OCI-LY1 (cell line): ENCODE results near the gene STAMBP.

ENCODE experiments used
- H2AFZ ChIP-seq: fragments of 200-600 bp; sonication (generic), shearing (Covaris generic); 2 replicates; pipeline ENCODE4 v1.6.0; 2014; ENCODE audit warnings: antibody characterized with exemption, mild to moderate bottlenecking, low read length
- H3F3A ChIP-seq: fragments of 200-600 bp; sonication (generic), shearing (Covaris generic); 2 replicates; pipeline ENCODE4 v1.6.0; 2014; ENCODE audit warnings: mild to moderate bottlenecking, antibody characterized with exemption, low read length, moderate library complexity; ENCODE audit not compliant: insufficient read depth
- H3K27ac ChIP-seq: fragments of 200-600 bp; sonication (generic); 2 replicates; pipeline ENCODE4 v1.5.1; 2014; ENCODE audit warnings: low read length, mixed run types, mild to moderate bottlenecking, low read depth; ENCODE audit not compliant: poor library complexity, severe bottlenecking
- H3K27me3 ChIP-seq: fragments of 200-600 bp; sonication (generic); 2 replicates; pipeline ENCODE4 v1.6.0; 2014; ENCODE audit warnings: antibody characterized with exemption, mild to moderate bottlenecking, low read length, moderate library complexity; ENCODE audit not compliant: insufficient read depth
- H3K36me3 ChIP-seq: fragments of 200-600 bp; sonication (generic); 2 replicates; pipeline ENCODE4 v1.6.1; 2014; ENCODE audit warnings: mild to moderate bottlenecking, antibody characterized with exemption, low read length, moderate library complexity, mixed read lengths; ENCODE audit not compliant: insufficient read depth
- H3K4me1 ChIP-seq: fragments of 200-600 bp; sonication (generic); 2 replicates; pipeline ENCODE4 v1.5.1; 2014; ENCODE audit warnings: mild to moderate bottlenecking, low read length, moderate library complexity; ENCODE audit not compliant: insufficient read depth, severe bottlenecking
- H3K4me2 ChIP-seq: fragments of 200-600 bp; sonication (generic), shearing (Covaris generic); 2 replicates; pipeline ENCODE4 v1.6.1; 2014; ENCODE audit warnings: low read length
- H3K4me3 ChIP-seq: fragments of 200-600 bp; sonication (generic); 2 replicates; pipeline ENCODE4 v1.5.1; 2014; ENCODE audit warnings: low read length, low read depth, mild to moderate bottlenecking, mixed read lengths; ENCODE audit not compliant: poor library complexity, severe bottlenecking
- H3K79me2 ChIP-seq: fragments of 200-600 bp; shearing (Covaris generic); 2 replicates; pipeline ENCODE4 v1.6.1; 2016; ENCODE audit warnings: mixed run types, low read length, mixed read lengths; ENCODE audit not compliant: insufficient read depth
- H3K9ac ChIP-seq: fragments of 200-600 bp; sonication (generic), shearing (Covaris generic); 2 replicates; pipeline ENCODE4 v1.6.1; 2014; ENCODE audit warnings: mild to moderate bottlenecking, low read length, mixed read lengths
- H3K9me2 ChIP-seq: fragments of 200-600 bp; sonication (generic), shearing (Covaris generic); 2 replicates; pipeline ENCODE4 v1.6.1; 2014; ENCODE audit warnings: low read depth, mild to moderate bottlenecking, low read length, mixed read lengths
- H3K9me3 ChIP-seq: fragments of 200-600 bp; shearing (Covaris generic); 2 replicates; pipeline ENCODE4 v1.6.1; 2014; ENCODE audit warnings: low read length, mixed read lengths
- H4K20me1 ChIP-seq: fragments of 200-600 bp; sonication (generic), shearing (Covaris generic); 2 replicates; pipeline ENCODE4 v1.6.0; 2016; ENCODE audit warnings: mild to moderate bottlenecking, low read length; ENCODE audit not compliant: insufficient read depth
- CTCF ChIP-seq: fragments of 200-600 bp; sonication (generic), shearing (Covaris generic); IDR thresholded peaks from 2 replicates; pipeline ENCODE4 v1.5.1; 2017; ENCODE audit warnings: mild to moderate bottlenecking, antibody characterized with exemption, low read length, moderate library complexity, mixed read lengths
- EZH2 ChIP-seq: fragments of 200-600 bp; sonication (generic), shearing (Covaris generic); IDR thresholded peaks from 2 replicates; pipeline ENCODE4 v1.8.0; 2017; ENCODE audit warnings: borderline replicate concordance, mixed run types, mild to moderate bottlenecking, antibody characterized with exemption, low read length, moderate library complexity, mixed read lengths

Gene STAMBP

GRCh38 chr2:73811878-73812277, 16.9 kb upstream of the STAMBP start:
- TF ChIP-seq CTCF: no peak
- no peak for TF ChIP-seq EZH2
- no peaks in the 10 kb centered on the region for H3K36me3 ChIP-seq
- H4K20me1 ChIP-seq: no peaks in the 10 kb centered on the region
- no peaks in the 10 kb centered on the region for H3K9me2 ChIP-seq
- H3F3A ChIP-seq: no peaks in the 10 kb centered on the region
- no peaks in the 10 kb centered on the region for H3K79me2 ChIP-seq
- no peaks in the 10 kb centered on the region for H3K9me3 ChIP-seq
- no peak overlapping the region for H3K4me2 ChIP-seq
- H3K27me3 ChIP-seq: no peaks in the 10 kb centered on the region; the same call in 1 of the 2 replicates
- H2AFZ ChIP-seq: no peak overlapping the region
- no peak overlapping the region for H3K4me3 ChIP-seq
- no peak overlapping the region for H3K9ac ChIP-seq
- no peaks in the 10 kb centered on the region for H3K4me1 ChIP-seq
- no peak overlapping the region for H3K27ac ChIP-seq

GRCh38 chr2:73812635-73813034, 16.1 kb upstream of the STAMBP start:
- Histone ChIP-seq H3K27me3 (no peaks in the 10 kb centered on the region; the same call in 1 of the 2 replicates), H3K9me3 (no peaks in the 10 kb centered on the region), H3K9ac (no peak overlapping the region), H3K4me2 (no peak overlapping the region), H4K20me1 (no peaks in the 10 kb centered on the region), H2AFZ (no peak overlapping the region), H3K27ac (no peak overlapping the region), H3K4me1 (no peaks in the 10 kb centered on the region), H3K9me2 (no peaks in the 10 kb centered on the region), H3K79me2 (no peaks in the 10 kb centered on the region), H3F3A (no peaks in the 10 kb centered on the region), H3K4me3 (no peak overlapping the region), H3K36me3 (no peaks in the 10 kb centered on the region)
- TF ChIP-seq EZH2: no peak

- Histone ChIP-seq H3K9me3 (no peaks in the 10 kb centered on the region), H3K4me2 (no peak overlapping the region), H3K9me2 (no peaks in the 10 kb centered on the region), H3K36me3 (no peaks in the 10 kb centered on the region), H3K27me3 (no peaks in the 10 kb centered on the region; the same call in 1 of the 2 replicates), H3K27ac (no peak overlapping the region), H3K4me1 (peaks cover 20% of the 10 kb centered on the region), H3F3A (no peaks in the 10 kb centered on the region), H3K9ac (no peak overlapping the region), H2AFZ (no peak overlapping the region), H4K20me1 (no peaks in the 10 kb centered on the region), H3K79me2 (no peaks in the 10 kb centered on the region), H3K4me3 (no peak overlapping the region)
- no peak for TF ChIP-seq EZH2
- TF ChIP-seq CTCF: no peak
Observed at GRCh38 chr2:73818296-73818695, 10.5 kb upstream of the STAMBP start.

- H3K4me2 ChIP-seq: no peak overlapping the region
Observed at GRCh38 chr2:73821227-73821626, 7.5 kb upstream of the STAMBP start.

More at GRCh38 chr2:73821227-73821626, 7.5 kb upstream of the STAMBP start:
- H3K9me3 ChIP-seq: no peaks in the 10 kb centered on the region
- H3K36me3 ChIP-seq: no peaks in the 10 kb centered on the region
- H3K4me1 ChIP-seq: peaks cover 20% of the 10 kb centered on the region
- H3K27ac ChIP-seq: no peak overlapping the region
- H4K20me1 ChIP-seq: no peaks in the 10 kb centered on the region
- no peaks in the 10 kb centered on the region for H3K9me2 ChIP-seq
- no peak overlapping the region for H3K9ac ChIP-seq
- no peaks in the 10 kb centered on the region for H3K79me2 ChIP-seq
- H3F3A ChIP-seq: no peaks in the 10 kb centered on the region
- no peaks in the 10 kb centered on the region; the same call in 1 of the 2 replicates for H3K27me3 ChIP-seq
- no peak overlapping the region for H2AFZ ChIP-seq
- TF ChIP-seq EZH2 (no peak), CTCF (no peak)
- H3K4me3 ChIP-seq: no peak overlapping the region
